Measurements from ENCODE around the gene SOD2. TPM values are rescaled to one million over a fixed set of nuclear protein-coding genes. Genes with fewer than 3 reads are reported as not detected.
A peak's percentile ranks its signal among the peaks of the same experiment; 100 is the strongest.

SOD2 gene
- total RNA-seq, 2 donors from 2014 or later, result 64.3 to 88.8 TPM

GRCh38 chr6:159720708-159721107 lies 27.7 kb upstream of the SOD2 start:
- H3K27ac Mint-ChIP-seq, result no peak overlapping the region
- H3K4me1 ChIP-seq (ENCODE audit: control insufficient read depth, insufficient read depth, low read length), result no peaks in the 10 kb centered on the region
- H3K36me3 Mint-ChIP-seq (ENCODE audit: low read depth), result peaks cover 22% of the 10 kb centered on the region
- no peak overlapping the region for H3K4me3 ChIP-seq (ENCODE audit: low read length)
- no peak overlapping the region for H3K9ac ChIP-seq (ENCODE audit: extremely low read depth, low read length, poor library complexity, severe bottlenecking)
- WGBS, 2 experiments (ENCODE audit: insufficient coverage in 1 of 2, insufficient read length in 1 of 2), result 83 to 86% methylated on average over 6 of the region's 7 CpGs
- H3K36me3 ChIP-seq (ENCODE audit: control insufficient read depth, insufficient read depth, low read length), result peaks cover 26% of the 10 kb centered on the region
- DNase-seq, result peak; percentile 63
- H3K4me3 Mint-ChIP-seq, result no peak overlapping the region
- H3K27me3 Mint-ChIP-seq (ENCODE audit: insufficient read depth), result no peaks in the 10 kb centered on the region
- H3K9me3 Mint-ChIP-seq, result peaks cover 13% of the 10 kb centered on the region
- no peaks in the 10 kb centered on the region for H3K27me3 ChIP-seq (ENCODE audit: control insufficient read depth, insufficient read depth, low read length, poor library complexity, severe bottlenecking)
- H3K4me1 Mint-ChIP-seq, result peaks cover 11% of the 10 kb centered on the region
- TF ChIP-seq CTCF (conservative IDR thresholded peaks at IDR 0.05), result peak; percentile 74
- H3K27ac ChIP-seq (ENCODE audit: low read depth, low read length), result no peak overlapping the region
- H3K9me3 ChIP-seq (ENCODE audit: control insufficient read depth, low read length), result peaks cover 25% of the 10 kb centered on the region

DNA sequence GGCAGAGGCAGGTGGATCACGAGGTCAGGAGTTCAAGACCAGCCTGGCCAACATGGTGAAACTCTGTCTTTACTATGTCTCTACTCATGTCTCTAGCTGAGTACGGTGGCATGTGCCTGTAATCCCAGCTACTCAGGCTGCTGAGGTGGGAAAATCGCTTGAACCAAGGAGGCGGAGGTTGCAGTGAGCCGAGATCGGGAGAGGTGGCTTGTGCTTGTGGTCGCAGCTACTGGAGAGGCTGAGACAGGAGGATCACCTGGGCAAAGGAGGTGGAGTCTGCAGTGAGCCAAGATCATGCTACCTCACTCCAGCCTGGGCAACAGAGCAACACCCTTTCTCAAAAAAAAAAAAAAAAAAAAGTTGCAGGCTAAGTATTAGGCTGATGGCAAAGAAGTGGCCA lies 26.2 kb upstream of the SOD2 start:
- WGBS, 2 experiments (ENCODE audit: insufficient coverage in 1 of 2, insufficient read length in 1 of 2), result 93 to 97% methylated on average over 2 to 7 of the region's 7 CpGs
- H3K27ac Mint-ChIP-seq, result peak overlapping the region; percentile 69

DNA sequence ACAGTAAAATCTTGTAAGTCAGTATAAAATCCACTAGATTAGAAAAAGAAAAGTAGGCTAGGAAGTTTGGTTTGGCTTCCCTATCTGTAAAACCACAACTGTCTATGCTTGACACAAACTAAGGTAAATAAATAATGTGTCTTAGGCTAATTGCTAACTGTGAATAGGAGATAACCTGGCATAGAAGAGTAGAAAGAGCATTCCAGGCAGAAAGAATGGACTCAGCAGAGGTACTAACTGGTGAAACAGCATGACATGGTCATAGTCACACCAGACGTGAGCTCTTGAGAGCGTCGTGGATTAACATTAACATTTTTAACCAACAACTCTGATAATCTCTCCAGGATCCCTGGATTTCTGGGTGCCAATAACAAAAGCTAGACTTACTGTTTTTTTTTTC lies 25.6 kb upstream of the SOD2 start:
- no peak overlapping the region for H3K27ac ChIP-seq (ENCODE audit: low read depth, low read length)
- Mint-ChIP-seq H3K27me3 (ENCODE audit: insufficient read depth) (no peaks in the 10 kb centered on the region), H3K4me3 (no peak overlapping the region), H3K9me3 (peaks cover 13% of the 10 kb centered on the region), H3K36me3 (ENCODE audit: low read depth) (peaks cover 14% of the 10 kb centered on the region), H3K27ac (peak overlapping the region; percentile 69), H3K4me1 (peaks cover 11% of the 10 kb centered on the region)
- H3K4me3 ChIP-seq (ENCODE audit: low read length), result no peak overlapping the region
- 78 to 80% methylated on average over 3 of the region's 3 CpGs for WGBS, 2 experiments (ENCODE audit: insufficient coverage in 1 of 2, insufficient read length in 1 of 2)
- H3K27me3 ChIP-seq (ENCODE audit: control insufficient read depth, insufficient read depth, low read length, poor library complexity, severe bottlenecking), result no peaks in the 10 kb centered on the region
- H3K9me3 ChIP-seq (ENCODE audit: control insufficient read depth, low read length), result peaks cover 16% of the 10 kb centered on the region
- H3K36me3 ChIP-seq (ENCODE audit: control insufficient read depth, insufficient read depth, low read length), result peaks cover 13% of the 10 kb centered on the region
- no peak for TF ChIP-seq CTCF (conservative IDR thresholded peaks at IDR 0.05)
- DNase-seq, result no peak
- H3K4me1 ChIP-seq (ENCODE audit: control insufficient read depth, insufficient read depth, low read length), result no peaks in the 10 kb centered on the region
- H3K9ac ChIP-seq (ENCODE audit: extremely low read depth, low read length, poor library complexity, severe bottlenecking), result no peak overlapping the region

More for the DNA sequence above, 26.2 kb upstream of the SOD2 start:
- no peaks in the 10 kb centered on the region for H3K27me3 ChIP-seq (ENCODE audit: control insufficient read depth, insufficient read depth, low read length, poor library complexity, severe bottlenecking)
- H3K27ac ChIP-seq (ENCODE audit: low read depth, low read length), result no peak overlapping the region
- peaks cover 22% of the 10 kb centered on the region for H3K9me3 ChIP-seq (ENCODE audit: control insufficient read depth, low read length)
- Mint-ChIP-seq H3K4me1 (peaks cover 11% of the 10 kb centered on the region), H3K4me3 (no peak overlapping the region), H3K27me3 (ENCODE audit: insufficient read depth) (no peaks in the 10 kb centered on the region), H3K9me3 (peaks cover 13% of the 10 kb centered on the region), H3K36me3 (ENCODE audit: low read depth) (peaks cover 17% of the 10 kb centered on the region)
- DNase-seq, result no peak
- H3K4me3 ChIP-seq (ENCODE audit: low read length), result no peak overlapping the region
- no peaks in the 10 kb centered on the region for H3K4me1 ChIP-seq (ENCODE audit: control insufficient read depth, insufficient read depth, low read length)
- H3K36me3 ChIP-seq (ENCODE audit: control insufficient read depth, insufficient read depth, low read length), result peaks cover 19% of the 10 kb centered on the region
- H3K9ac ChIP-seq (ENCODE audit: extremely low read depth, low read length, poor library complexity, severe bottlenecking), result no peak overlapping the region
- TF ChIP-seq CTCF (conservative IDR thresholded peaks at IDR 0.05), result no peak
